GM23338 (cell line): ENCODE data around the gene ROR1. TPM values are rescaled to one million over a fixed set of nuclear protein-coding genes. Genes with fewer than 3 reads are reported as not detected.

ENCODE experiments used
- ATAC-seq: fragments of 200-7000 bp; cut with Tn5 transposase; 3 replicates; pipeline ENCODE4 v1.9.1; 2020
- DNase-seq: peaks from one replicate; pipeline ENCODE4 v3.0.0-alpha.2; 2015; ENCODE audit warnings: low spot score
- H2AFZ ChIP-seq: fragments of 200-600 bp; sonication (generic); 2 replicates; pipeline ENCODE4 v1.8.0; 2016; ENCODE audit warnings: antibody characterized with exemption, mild to moderate bottlenecking, moderate library complexity
- H3F3A ChIP-seq: fragments of 200-600 bp; sonication (generic); replicated peaks from 2 replicates; pipeline ENCODE4 v1.8.0; 2017; ENCODE audit warnings: antibody characterized with exemption, mixed run types, low read depth
- H3K27ac ChIP-seq: fragments of 200-600 bp; sonication (generic); 2 replicates; pipeline ENCODE4 v1.6.1; 2016; ENCODE audit warnings: low read depth
- H3K27me3 ChIP-seq: fragments of 200-600 bp; sonication (generic); 2 replicates; pipeline ENCODE4 v1.8.0; 2016; ENCODE audit warnings: mild to moderate bottlenecking, mixed run types, moderate library complexity; ENCODE audit not compliant: insufficient read depth
- H3K36me3 ChIP-seq: fragments of 200-600 bp; sonication (generic); 2 replicates; pipeline ENCODE4 v1.8.0; 2016; ENCODE audit warnings: mild to moderate bottlenecking; ENCODE audit not compliant: insufficient read depth
- H3K4me1 ChIP-seq: fragments of 200-600 bp; sonication (generic); 2 replicates; pipeline ENCODE4 v1.8.0; 2016; ENCODE audit warnings: mild to moderate bottlenecking, moderate library complexity; ENCODE audit not compliant: insufficient read depth
- H3K4me2 ChIP-seq: fragments of 200-600 bp; sonication (generic); 2 replicates; pipeline ENCODE4 v1.7.1; 2017; ENCODE audit warnings: mixed run types
- H3K4me3 ChIP-seq: fragments of 200-600 bp; sonication (generic); 2 replicates; pipeline ENCODE4 v1.6.1; 2016; ENCODE audit warnings: mixed run types
- H3K79me2 ChIP-seq: fragments of 200-600 bp; sonication (generic); replicated peaks from 2 replicates; pipeline ENCODE4 v1.8.0; 2017; ENCODE audit warnings: mild to moderate bottlenecking; ENCODE audit not compliant: insufficient read depth
- H3K9me2 ChIP-seq: fragments of 200-600 bp; sonication (generic); 2 replicates; pipeline ENCODE4 v1.8.0; 2017; ENCODE audit not compliant: insufficient read depth
- H4K20me1 ChIP-seq: fragments of 200-600 bp; sonication (generic); replicated peaks from 2 replicates; pipeline ENCODE4 v1.8.0; 2017; ENCODE audit warnings: mild to moderate bottlenecking; ENCODE audit not compliant: insufficient read depth
- H3K27ac Mint-ChIP-seq: 2 replicates; pipeline ENCODE4 v1.8.0; 2020; ENCODE audit warnings: inconsistent platforms, mild to moderate bottlenecking, moderate library complexity, mixed read lengths
- H3K27me3 Mint-ChIP-seq: 3 replicates; pipeline ENCODE4 v1.8.0; 2022; ENCODE audit warnings: low read depth, mild to moderate bottlenecking, moderate library complexity, mixed read lengths, inconsistent platforms; ENCODE audit not compliant: insufficient read depth, poor library complexity
- H3K36me3 Mint-ChIP-seq: 3 replicates; pipeline ENCODE4 v1.8.0; 2021; ENCODE audit warnings: low read depth, mild to moderate bottlenecking, inconsistent platforms, moderate library complexity, mixed read lengths
- H3K4me1 Mint-ChIP-seq: 3 replicates; pipeline ENCODE4 v1.8.0; 2020; ENCODE audit warnings: mild to moderate bottlenecking, inconsistent platforms, mixed read lengths
- H3K4me3 Mint-ChIP-seq: 3 replicates; pipeline ENCODE4 v1.8.0; 2021; ENCODE audit warnings: moderate library complexity, mild to moderate bottlenecking, inconsistent platforms, mixed read lengths
- H3K9me3 Mint-ChIP-seq: 3 replicates; pipeline ENCODE4 v1.8.0; 2020; ENCODE audit warnings: moderate library complexity, mild to moderate bottlenecking, inconsistent platforms, mixed read lengths
- EZH2 ChIP-seq: fragments of 200-600 bp; sonication (generic); IDR thresholded peaks from one replicate; pipeline ENCODE4 v1.8.0; 2017; ENCODE audit warnings: antibody characterized with exemption, mild to moderate bottlenecking, low read depth; ENCODE audit not compliant: unreplicated experiment
- JUNB ChIP-seq: IDR thresholded peaks from one replicate; pipeline ENCODE4 v1.6.1; 2016; ENCODE audit warnings: antibody characterized with exemption; ENCODE audit not compliant: unreplicated experiment
- NANOG ChIP-seq: IDR thresholded peaks from 2 replicates; pipeline ENCODE4 v1.6.1; 2016; ENCODE audit warnings: antibody characterized with exemption, borderline replicate concordance
- POLR2AphosphoS5 ChIP-seq: IDR thresholded peaks from 2 replicates; pipeline ENCODE4 v1.6.1; 2016; ENCODE audit warnings: antibody characterized with exemption, low read depth
- STAT1 ChIP-seq: IDR thresholded peaks from one replicate; pipeline ENCODE4 v1.6.1; 2016; ENCODE audit warnings: antibody characterized with exemption; ENCODE audit not compliant: unreplicated experiment
- ZNF331 ChIP-seq: fragments of 250-450 bp; sonication (Bioruptor Pico); IDR thresholded peaks from 2 replicates; pipeline ENCODE4 v1.5.0; 2020; ENCODE audit warnings: low read depth, mild to moderate bottlenecking, moderate library complexity
- polyA plus RNA-seq: library from polyadenylated mRNA; unstranded; fragments of >200 nt; fragmentation: Nextera tagmentation; extraction: Ambion mirVana; gene quantifications from 2 replicates; pipeline ENCODE4 v1.2.1, GENCODE V29; 2016
- total RNA-seq: library from RNA; depleted of rRNA; stranded (reverse); fragments of >200 nt; shearing (Covaris generic); gene quantifications from 2 replicates; pipeline ENCODE4 v1.2.3, GENCODE V29; 2014
- TF ChIP-seq, protein P1 (sequence below): IDR thresholded peaks from one replicate; pipeline ENCODE4 v1.6.1; 2018; ENCODE audit warnings: antibody characterized with exemption; ENCODE audit not compliant: unreplicated experiment
- TF ChIP-seq, protein P2 (sequence below): fragments of 250-450 bp; sonication (Bioruptor Pico); IDR thresholded peaks from 2 replicates; pipeline ENCODE4 v1.5.0; 2020; ENCODE audit warnings: mild to moderate bottlenecking, moderate library complexity

Gene ROR1
- total and polyA plus RNA-seq, 2 experiments from 2014 or later = 59.7 to 96.0 TPM

- Mint-ChIP-seq H3K4me1 (peaks cover 76% of the 10 kb centered on the region), H3K27ac (peak overlapping the region; percentile 3; the same call in 1 of the 2 replicates)
Measured at GRCh38 chr1:63836374-63836773, 62.6 kb downstream of the ROR1 start.

More at GRCh38 chr1:63836374-63836773, 62.6 kb downstream of the ROR1 start:
- no peak for ATAC-seq
- no peak for TF ChIP-seq NANOG
- no peak for TF ChIP-seq ZNF331 (CRISPR knock-in tag)
- TF ChIP-seq JUNB = no peak
- no peak for TF ChIP-seq EZH2
- no peak for TF ChIP-seq STAT1
- TF ChIP-seq, protein P1, sequence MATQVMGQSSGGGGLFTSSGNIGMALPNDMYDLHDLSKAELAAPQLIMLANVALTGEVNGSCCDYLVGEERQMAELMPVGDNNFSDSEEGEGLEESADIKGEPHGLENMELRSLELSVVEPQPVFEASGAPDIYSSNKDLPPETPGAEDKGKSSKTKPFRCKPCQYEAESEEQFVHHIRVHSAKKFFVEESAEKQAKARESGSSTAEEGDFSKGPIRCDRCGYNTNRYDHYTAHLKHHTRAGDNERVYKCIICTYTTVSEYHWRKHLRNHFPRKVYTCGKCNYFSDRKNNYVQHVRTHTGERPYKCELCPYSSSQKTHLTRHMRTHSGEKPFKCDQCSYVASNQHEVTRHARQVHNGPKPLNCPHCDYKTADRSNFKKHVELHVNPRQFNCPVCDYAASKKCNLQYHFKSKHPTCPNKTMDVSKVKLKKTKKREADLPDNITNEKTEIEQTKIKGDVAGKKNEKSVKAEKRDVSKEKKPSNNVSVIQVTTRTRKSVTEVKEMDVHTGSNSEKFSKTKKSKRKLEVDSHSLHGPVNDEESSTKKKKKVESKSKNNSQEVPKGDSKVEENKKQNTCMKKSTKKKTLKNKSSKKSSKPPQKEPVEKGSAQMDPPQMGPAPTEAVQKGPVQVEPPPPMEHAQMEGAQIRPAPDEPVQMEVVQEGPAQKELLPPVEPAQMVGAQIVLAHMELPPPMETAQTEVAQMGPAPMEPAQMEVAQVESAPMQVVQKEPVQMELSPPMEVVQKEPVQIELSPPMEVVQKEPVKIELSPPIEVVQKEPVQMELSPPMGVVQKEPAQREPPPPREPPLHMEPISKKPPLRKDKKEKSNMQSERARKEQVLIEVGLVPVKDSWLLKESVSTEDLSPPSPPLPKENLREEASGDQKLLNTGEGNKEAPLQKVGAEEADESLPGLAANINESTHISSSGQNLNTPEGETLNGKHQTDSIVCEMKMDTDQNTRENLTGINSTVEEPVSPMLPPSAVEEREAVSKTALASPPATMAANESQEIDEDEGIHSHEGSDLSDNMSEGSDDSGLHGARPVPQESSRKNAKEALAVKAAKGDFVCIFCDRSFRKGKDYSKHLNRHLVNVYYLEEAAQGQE = no peak
- TF ChIP-seq, protein P2, sequence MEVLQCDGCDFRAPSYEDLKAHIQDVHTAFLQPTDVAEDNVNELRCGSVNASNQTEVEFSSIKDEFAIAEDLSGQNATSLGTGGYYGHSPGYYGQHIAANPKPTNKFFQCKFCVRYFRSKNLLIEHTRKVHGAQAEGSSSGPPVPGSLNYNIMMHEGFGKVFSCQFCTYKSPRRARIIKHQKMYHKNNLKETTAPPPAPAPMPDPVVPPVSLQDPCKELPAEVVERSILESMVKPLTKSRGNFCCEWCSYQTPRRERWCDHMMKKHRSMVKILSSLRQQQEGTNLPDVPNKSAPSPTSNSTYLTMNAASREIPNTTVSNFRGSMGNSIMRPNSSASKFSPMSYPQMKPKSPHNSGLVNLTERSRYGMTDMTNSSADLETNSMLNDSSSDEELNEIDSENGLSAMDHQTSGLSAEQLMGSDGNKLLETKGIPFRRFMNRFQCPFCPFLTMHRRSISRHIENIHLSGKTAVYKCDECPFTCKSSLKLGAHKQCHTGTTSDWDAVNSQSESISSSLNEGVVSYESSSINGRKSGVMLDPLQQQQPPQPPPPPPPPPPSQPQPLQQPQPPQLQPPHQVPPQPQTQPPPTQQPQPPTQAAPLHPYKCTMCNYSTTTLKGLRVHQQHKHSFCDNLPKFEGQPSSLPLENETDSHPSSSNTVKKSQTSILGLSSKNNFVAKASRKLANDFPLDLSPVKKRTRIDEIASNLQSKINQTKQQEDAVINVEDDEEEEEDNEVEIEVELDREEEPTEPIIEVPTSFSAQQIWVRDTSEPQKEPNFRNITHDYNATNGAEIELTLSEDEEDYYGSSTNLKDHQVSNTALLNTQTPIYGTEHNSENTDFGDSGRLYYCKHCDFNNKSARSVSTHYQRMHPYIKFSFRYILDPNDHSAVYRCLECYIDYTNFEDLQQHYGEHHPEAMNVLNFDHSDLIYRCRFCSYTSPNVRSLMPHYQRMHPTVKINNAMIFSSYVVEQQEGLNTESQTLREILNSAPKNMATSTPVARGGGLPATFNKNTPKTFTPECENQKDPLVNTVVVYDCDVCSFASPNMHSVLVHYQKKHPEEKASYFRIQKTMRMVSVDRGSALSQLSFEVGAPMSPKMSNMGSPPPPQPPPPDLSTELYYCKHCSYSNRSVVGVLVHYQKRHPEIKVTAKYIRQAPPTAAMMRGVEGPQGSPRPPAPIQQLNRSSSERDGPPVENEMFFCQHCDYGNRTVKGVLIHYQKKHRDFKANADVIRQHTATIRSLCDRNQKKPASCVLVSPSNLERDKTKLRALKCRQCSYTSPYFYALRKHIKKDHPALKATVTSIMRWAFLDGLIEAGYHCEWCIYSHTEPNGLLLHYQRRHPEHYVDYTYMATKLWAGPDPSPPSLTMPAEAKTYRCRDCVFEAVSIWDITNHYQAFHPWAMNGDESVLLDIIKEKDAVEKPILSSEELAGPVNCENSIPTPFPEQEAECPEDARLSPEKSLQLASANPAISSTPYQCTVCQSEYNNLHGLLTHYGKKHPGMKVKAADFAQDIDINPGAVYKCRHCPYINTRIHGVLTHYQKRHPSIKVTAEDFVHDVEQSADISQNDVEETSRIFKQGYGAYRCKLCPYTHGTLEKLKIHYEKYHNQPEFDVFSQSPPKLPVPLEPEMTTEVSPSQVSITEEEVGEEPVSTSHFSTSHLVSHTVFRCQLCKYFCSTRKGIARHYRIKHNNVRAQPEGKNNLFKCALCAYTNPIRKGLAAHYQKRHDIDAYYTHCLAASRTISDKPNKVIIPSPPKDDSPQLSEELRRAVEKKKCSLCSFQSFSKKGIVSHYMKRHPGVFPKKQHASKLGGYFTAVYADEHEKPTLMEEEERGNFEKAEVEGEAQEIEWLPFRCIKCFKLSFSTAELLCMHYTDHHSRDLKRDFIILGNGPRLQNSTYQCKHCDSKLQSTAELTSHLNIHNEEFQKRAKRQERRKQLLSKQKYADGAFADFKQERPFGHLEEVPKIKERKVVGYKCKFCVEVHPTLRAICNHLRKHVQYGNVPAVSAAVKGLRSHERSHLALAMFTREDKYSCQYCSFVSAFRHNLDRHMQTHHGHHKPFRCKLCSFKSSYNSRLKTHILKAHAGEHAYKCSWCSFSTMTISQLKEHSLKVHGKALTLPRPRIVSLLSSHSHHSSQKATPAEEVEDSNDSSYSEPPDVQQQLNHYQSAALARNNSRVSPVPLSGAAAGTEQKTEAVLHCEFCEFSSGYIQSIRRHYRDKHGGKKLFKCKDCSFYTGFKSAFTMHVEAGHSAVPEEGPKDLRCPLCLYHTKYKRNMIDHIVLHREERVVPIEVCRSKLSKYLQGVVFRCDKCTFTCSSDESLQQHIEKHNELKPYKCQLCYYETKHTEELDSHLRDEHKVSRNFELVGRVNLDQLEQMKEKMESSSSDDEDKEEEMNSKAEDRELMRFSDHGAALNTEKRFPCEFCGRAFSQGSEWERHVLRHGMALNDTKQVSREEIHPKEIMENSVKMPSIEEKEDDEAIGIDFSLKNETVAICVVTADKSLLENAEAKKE (CRISPR knock-in tag) = no peak
- TF ChIP-seq POLR2AphosphoS5 = no peak
- H3K27me3 Mint-ChIP-seq = peaks cover 2% of the 10 kb centered on the region
- Histone ChIP-seq H3K27ac (no peak overlapping the region), H2AFZ (no peak overlapping the region), H3F3A (no peaks in the 10 kb centered on the region), H3K79me2 (peaks cover 99% of the 10 kb centered on the region), H3K4me1 (peaks cover 82% of the 10 kb centered on the region), H3K4me2 (peak overlapping the region; percentile 53), H3K9me2 (no peaks in the 10 kb centered on the region), H3K4me3 (no peak overlapping the region), H3K27me3 (no peaks in the 10 kb centered on the region), H4K20me1 (peaks cover 45% of the 10 kb centered on the region), H3K36me3 (no peaks in the 10 kb centered on the region)
- no peak overlapping the region for H3K4me3 Mint-ChIP-seq
- no peak for DNase-seq
- peaks cover 2% of the 10 kb centered on the region; the same call in 2 of the 3 replicates for H3K36me3 Mint-ChIP-seq
- no peaks in the 10 kb centered on the region for H3K9me3 Mint-ChIP-seq
